ENCODE measurements around the gene MTHFR.

The MTHFR gene

GRCh38 chr1:11800756-11801433 is 4.9 kb downstream of the MTHFR start:
- peak; percentile 81 for DNase-seq
- in situ Hi-C loops (cut with HindIII; ENCODE audit: low pct_ligation_motif_present, low pct_unique_long_range_greater_than_20kb, low sequenced_read_pairs): no loop called here

GRCh38 chr1:11800391-11800755 is 5.4 kb downstream of the MTHFR start:
- DNase-seq: no peak
- in situ Hi-C loops (cut with HindIII; ENCODE audit: low pct_ligation_motif_present, low pct_unique_long_range_greater_than_20kb, low sequenced_read_pairs): no loop called here

GRCh38 chr1:11799896-11800295 is 5.9 kb downstream of the MTHFR start:
- in situ Hi-C loops (cut with HindIII; ENCODE audit: low pct_ligation_motif_present, low pct_unique_long_range_greater_than_20kb, low sequenced_read_pairs): no loop called here

GRCh38 chr1:11799099-11799498 is 6.7 kb downstream of the MTHFR start:
- in situ Hi-C loops (cut with HindIII; ENCODE audit: low pct_ligation_motif_present, low pct_unique_long_range_greater_than_20kb, low sequenced_read_pairs): no loop called here
- no peak for DNase-seq

More at GRCh38 chr1:11799896-11800295, 5.9 kb downstream of the MTHFR start:
- DNase-seq: no peak

- in situ Hi-C loops (cut with HindIII; ENCODE audit: low pct_ligation_motif_present, low pct_unique_long_range_greater_than_20kb, low sequenced_read_pairs): no loop called here
- DNase-seq: peak; percentile 78
These were observed 8.1 kb downstream of the MTHFR start for GRCh38 chr1:11797525-11798216.

GRCh38 chr1:11796036-11796828 is 9.5 kb downstream of the MTHFR start:
- in situ Hi-C loops (cut with HindIII; ENCODE audit: low pct_ligation_motif_present, low pct_unique_long_range_greater_than_20kb, low sequenced_read_pairs): no loop called here
- peak; percentile 92 for DNase-seq

GRCh38 chr1:11795238-11795890 is 10.4 kb downstream of the MTHFR start:
- DNase-seq: no peak
- in situ Hi-C loops (cut with HindIII; ENCODE audit: low pct_ligation_motif_present, low pct_unique_long_range_greater_than_20kb, low sequenced_read_pairs): no loop called here

GRCh38 chr1:11794446-11795237 is 11.1 kb downstream of the MTHFR start:
- in situ Hi-C loops (cut with HindIII; ENCODE audit: low pct_ligation_motif_present, low pct_unique_long_range_greater_than_20kb, low sequenced_read_pairs): no loop called here

GRCh38 chr1:11793819-11794218 is 11.9 kb downstream of the MTHFR start:
- in situ Hi-C loops (cut with HindIII; ENCODE audit: low pct_ligation_motif_present, low pct_unique_long_range_greater_than_20kb, low sequenced_read_pairs): no loop called here
- no peak for DNase-seq

More at GRCh38 chr1:11794446-11795237, 11.1 kb downstream of the MTHFR start:
- no peak for DNase-seq

- no peak for DNase-seq
- in situ Hi-C loops (cut with HindIII; ENCODE audit: low pct_ligation_motif_present, low pct_unique_long_range_greater_than_20kb, low sequenced_read_pairs): no loop called here
These were observed 13.7 kb downstream of the MTHFR start for GRCh38 chr1:11792106-11792505.

GRCh38 chr1:11790880-11791715 is 14.7 kb downstream of the MTHFR start:
- DNase-seq: no peak
- in situ Hi-C loops (cut with HindIII; ENCODE audit: low pct_ligation_motif_present, low pct_unique_long_range_greater_than_20kb, low sequenced_read_pairs): no loop called here

- in situ Hi-C loops (cut with HindIII; ENCODE audit: low pct_ligation_motif_present, low pct_unique_long_range_greater_than_20kb, low sequenced_read_pairs): no loop called here
- DNase-seq: no peak
These were observed 15.5 kb downstream of the MTHFR start for GRCh38 chr1:11790101-11790879.

- DNase-seq: no peak
- in situ Hi-C loops (cut with HindIII; ENCODE audit: low pct_ligation_motif_present, low pct_unique_long_range_greater_than_20kb, low sequenced_read_pairs): no loop called here
These were observed 16.4 kb downstream of the MTHFR start for GRCh38 chr1:11789126-11790067.

GRCh38 chr1:11788549-11789053 is 17.2 kb downstream of the MTHFR start:
- DNase-seq: no peak
- in situ Hi-C loops (cut with HindIII; ENCODE audit: low pct_ligation_motif_present, low pct_unique_long_range_greater_than_20kb, low sequenced_read_pairs): no loop called here

- in situ Hi-C loops (cut with HindIII; ENCODE audit: low pct_ligation_motif_present, low pct_unique_long_range_greater_than_20kb, low sequenced_read_pairs): no loop called here
- DNase-seq: no peak
These were observed 17.8 kb downstream of the MTHFR start for GRCh38 chr1:11787804-11788436.
